Measurements from ENCODE around the gene APOBEC3G. TPM values are rescaled to one million over a fixed set of nuclear protein-coding genes. Genes with fewer than 3 reads are reported as not detected.

APOBEC3G gene
- total and polyA plus RNA-seq, 2 donors (not counting 1 experiment from before 2014, with no cell fraction given), result 94.2 to 96.6 TPM

DNA sequence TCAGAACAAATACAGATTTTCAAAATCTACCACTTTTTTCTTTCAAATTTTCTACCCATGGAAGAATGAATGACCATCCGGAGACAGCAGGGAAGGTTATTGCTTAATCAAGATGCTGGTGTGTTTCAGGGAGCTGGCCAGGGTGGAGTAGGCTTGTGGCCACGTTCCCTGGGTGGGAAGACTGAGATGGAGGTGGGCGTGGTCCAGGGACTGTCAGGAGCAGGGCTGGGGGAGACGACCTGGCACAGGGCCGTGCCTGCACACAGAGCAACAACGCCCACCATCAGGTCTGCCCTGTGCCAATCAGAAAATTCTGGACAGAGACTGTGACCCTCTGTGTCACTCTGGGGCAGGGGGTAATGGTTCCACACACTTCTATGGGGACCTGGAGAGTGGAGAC lies 12.9 kb downstream of the APOBEC3G start:
- no peak overlapping the region for H3K4me3 Mint-ChIP-seq
- Histone ChIP-seq H3K4me2 (replicated peaks; ENCODE audit: low read depth, low read length, poor library complexity, severe bottlenecking) (peak overlapping the region; percentile 25), H2AFZ (ENCODE audit: insufficient read depth, low read depth, low read length, poor library complexity, severe bottlenecking) (peak overlapping the region; percentile 12), H3K79me2 (ENCODE audit: control insufficient read depth, insufficient read depth, low read length) (peaks cover 3% of the 10 kb centered on the region), H3K4me1 (ENCODE audit: control insufficient read depth in 2 of 2, insufficient read depth in 2 of 2, low read length in 2 of 2) (peaks cover 27 to 33% of the 10 kb centered on the region in 2 donors), H3K9me3 (ENCODE audit: control extremely low read depth in 1 of 3, control insufficient read depth in 2 of 3, insufficient read depth in 1 of 3, low read length in 2 of 3) (no peaks in the 10 kb centered on the region), H3K27me3 (replicated peaks in 1 of 4; ENCODE audit: control extremely low read depth in 1 of 4, control insufficient read depth in 3 of 4, insufficient read depth in 4 of 4, low read length in 3 of 4) (no peaks in the 10 kb centered on the region), H4K20me1 (ENCODE audit: control insufficient read depth, insufficient read depth, low read length, poor library complexity, severe bottlenecking) (no peaks in the 10 kb centered on the region), H3K27ac (ENCODE audit: low read length in 2 of 2) (peak overlapping the region; percentile 45 to 58), H3K36me3 (replicated peaks in 1 of 2; ENCODE audit: control extremely low read depth in 1 of 2, control insufficient read depth in 1 of 2, extremely low read depth in 1 of 2, insufficient read depth in 2 of 2, low read length in 1 of 2) (peaks cover 5 to 22% of the 10 kb centered on the region in 2 experiments), H3K4me3 (ENCODE audit: control extremely low read depth in 1 of 5, extremely low read depth in 1 of 5, insufficient read depth in 1 of 5, low read depth in 2 of 5, low read length in 4 of 5) (no peak overlapping the region), H3K9ac (ENCODE audit: low read length) (no peak overlapping the region)
- ChIA-PET CTCF (interaction anchor here (1.4 kb wide), 1 partner anchor 10 kb away, joined by 4 read pairs; no protein-coding TSS in a partner anchor), POLR2A (interaction anchor here (0.6 to 1.7 kb wide), 2 partner anchors 9 to 33 kb away, joined by 8 to 11 read pairs; no protein-coding TSS in a partner anchor)
- DNase-seq (no peak), ATAC-seq (ENCODE audit: low read depth) (no peak)
- 92% methylated on average over 6 of the region's 6 CpGs for WGBS (ENCODE audit: insufficient coverage)
- H3K27ac Mint-ChIP-seq, result peak overlapping the region; percentile 86
- H3K27me3 Mint-ChIP-seq, result no peaks in the 10 kb centered on the region
- TF ChIP-seq, protein P1, sequence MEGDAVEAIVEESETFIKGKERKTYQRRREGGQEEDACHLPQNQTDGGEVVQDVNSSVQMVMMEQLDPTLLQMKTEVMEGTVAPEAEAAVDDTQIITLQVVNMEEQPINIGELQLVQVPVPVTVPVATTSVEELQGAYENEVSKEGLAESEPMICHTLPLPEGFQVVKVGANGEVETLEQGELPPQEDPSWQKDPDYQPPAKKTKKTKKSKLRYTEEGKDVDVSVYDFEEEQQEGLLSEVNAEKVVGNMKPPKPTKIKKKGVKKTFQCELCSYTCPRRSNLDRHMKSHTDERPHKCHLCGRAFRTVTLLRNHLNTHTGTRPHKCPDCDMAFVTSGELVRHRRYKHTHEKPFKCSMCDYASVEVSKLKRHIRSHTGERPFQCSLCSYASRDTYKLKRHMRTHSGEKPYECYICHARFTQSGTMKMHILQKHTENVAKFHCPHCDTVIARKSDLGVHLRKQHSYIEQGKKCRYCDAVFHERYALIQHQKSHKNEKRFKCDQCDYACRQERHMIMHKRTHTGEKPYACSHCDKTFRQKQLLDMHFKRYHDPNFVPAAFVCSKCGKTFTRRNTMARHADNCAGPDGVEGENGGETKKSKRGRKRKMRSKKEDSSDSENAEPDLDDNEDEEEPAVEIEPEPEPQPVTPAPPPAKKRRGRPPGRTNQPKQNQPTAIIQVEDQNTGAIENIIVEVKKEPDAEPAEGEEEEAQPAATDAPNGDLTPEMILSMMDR (IDR thresholded peaks at IDR 0.05), result no peak
- no peak for TF ChIP-seq EZH2 (IDR thresholded peaks at IDR 0.05; ENCODE audit: borderline replicate concordance, insufficient read depth, low read depth, low read length, poor library complexity, severe bottlenecking)
- no peaks in the 10 kb centered on the region for H3K9me3 Mint-ChIP-seq (ENCODE audit: insufficient read depth)
- intact Hi-C loops (cut with micrococcal nuclease), result no loop called here
- peaks cover 46% of the 10 kb centered on the region for H3K4me1 Mint-ChIP-seq

GRCh38 chr22:39090426-39091064 lies 13.5 kb downstream of the APOBEC3G start:
- H3K9ac ChIP-seq (ENCODE audit: low read length), result no peak overlapping the region
- H3K27me3 Mint-ChIP-seq, result no peaks in the 10 kb centered on the region
- H3K4me2 ChIP-seq (replicated peaks; ENCODE audit: low read depth, low read length, poor library complexity, severe bottlenecking), result peak overlapping the region; percentile 25
- H3K4me1 ChIP-seq (ENCODE audit: control insufficient read depth in 2 of 2, insufficient read depth in 2 of 2, low read length in 2 of 2), result peaks cover 28 to 38% of the 10 kb centered on the region in 2 donors
- CTCF ChIA-PET, result no interaction called here
- H4K20me1 ChIP-seq (ENCODE audit: control insufficient read depth, insufficient read depth, low read length, poor library complexity, severe bottlenecking), result no peaks in the 10 kb centered on the region
- 29% methylated on average over 9 of the region's 15 CpGs for WGBS (ENCODE audit: insufficient coverage)
- intact Hi-C loops (cut with micrococcal nuclease), result no loop called here
- no peaks in the 10 kb centered on the region for H3K9me3 ChIP-seq (ENCODE audit: control extremely low read depth in 1 of 3, control insufficient read depth in 2 of 3, insufficient read depth in 1 of 3, low read length in 2 of 3)
- H3K36me3 ChIP-seq (replicated peaks in 1 of 2; ENCODE audit: control extremely low read depth in 1 of 2, control insufficient read depth in 1 of 2, extremely low read depth in 1 of 2, insufficient read depth in 2 of 2, low read length in 1 of 2), result peaks cover 5 to 19% of the 10 kb centered on the region in 2 experiments
- peak overlapping the region; percentile 45 to 58 for H3K27ac ChIP-seq (ENCODE audit: low read length in 2 of 2)
- DNase-seq, result no peak
- POLR2A ChIA-PET, result interaction anchor here (1.7 kb wide), 1 partner anchor 8 kb away, joined by 11 read pairs; no protein-coding TSS in a partner anchor
- peaks cover 48% of the 10 kb centered on the region for H3K4me1 Mint-ChIP-seq
- H3K27me3 ChIP-seq (replicated peaks in 1 of 4; ENCODE audit: control extremely low read depth in 1 of 4, control insufficient read depth in 3 of 4, insufficient read depth in 4 of 4, low read length in 3 of 4), result no peaks in the 10 kb centered on the region
- H3K79me2 ChIP-seq (ENCODE audit: control insufficient read depth, insufficient read depth, low read length), result no peaks in the 10 kb centered on the region
- no peak overlapping the region for H3K4me3 Mint-ChIP-seq
- TF ChIP-seq, protein P1 (IDR thresholded peaks at IDR 0.05), result no peak
- TF ChIP-seq EZH2 (IDR thresholded peaks at IDR 0.05; ENCODE audit: borderline replicate concordance, insufficient read depth, low read depth, low read length, poor library complexity, severe bottlenecking), result no peak
- H3K9me3 Mint-ChIP-seq (ENCODE audit: insufficient read depth), result no peaks in the 10 kb centered on the region
- H3K4me3 ChIP-seq (ENCODE audit: control extremely low read depth in 1 of 5, extremely low read depth in 1 of 5, insufficient read depth in 1 of 5, low read depth in 2 of 5, low read length in 4 of 5), result peak overlapping the region in 1 of 5 experiments; percentile 5
- H2AFZ ChIP-seq (ENCODE audit: insufficient read depth, low read depth, low read length, poor library complexity, severe bottlenecking), result peak overlapping the region; percentile 12
- ATAC-seq (ENCODE audit: low read depth), result peak; percentile 59
- H3K27ac Mint-ChIP-seq, result peak overlapping the region; percentile 86
